ENCODE data around the gene KHSRP. TPM values are rescaled to one million over a fixed set of nuclear protein-coding genes. Genes with fewer than 3 reads are reported as not detected.

KHSRP gene
- total RNA-seq, 1 donor from 2014 or later: 81.9 TPM

DNA sequence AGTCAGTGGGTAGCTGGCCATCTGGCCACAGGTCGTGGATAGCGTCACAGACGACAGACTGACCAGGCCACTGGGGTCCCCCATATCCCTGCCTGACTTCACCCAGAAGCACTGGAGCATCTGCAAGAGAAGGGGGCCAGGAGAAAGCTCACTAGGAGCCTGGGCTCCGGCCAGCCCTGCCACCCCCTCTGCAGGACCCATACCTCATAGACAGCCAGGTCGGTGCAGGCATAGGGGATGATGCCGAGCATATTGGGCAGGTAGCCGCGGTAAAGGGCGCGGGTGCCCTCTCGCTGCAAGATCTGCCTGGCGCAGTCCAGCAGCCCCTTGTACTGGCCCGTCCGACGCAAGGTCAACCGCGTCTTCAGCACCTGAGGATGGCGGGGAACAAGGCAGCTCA is 2.5 kb upstream of the KHSRP start:
- no peak overlapping the region for H3K27ac ChIP-seq (replicated peaks)
- H3K4me1 ChIP-seq: peaks cover 26% of the 10 kb centered on the region
- no peaks in the 10 kb centered on the region for H3K27me3 ChIP-seq (ENCODE audit: low read depth)
- intact Hi-C loops (cut with micrococcal nuclease): no loop called here
- no peak for DNase-seq
- no peaks in the 10 kb centered on the region for H3K9me3 ChIP-seq (replicated peaks)
- TF ChIP-seq, protein P1, sequence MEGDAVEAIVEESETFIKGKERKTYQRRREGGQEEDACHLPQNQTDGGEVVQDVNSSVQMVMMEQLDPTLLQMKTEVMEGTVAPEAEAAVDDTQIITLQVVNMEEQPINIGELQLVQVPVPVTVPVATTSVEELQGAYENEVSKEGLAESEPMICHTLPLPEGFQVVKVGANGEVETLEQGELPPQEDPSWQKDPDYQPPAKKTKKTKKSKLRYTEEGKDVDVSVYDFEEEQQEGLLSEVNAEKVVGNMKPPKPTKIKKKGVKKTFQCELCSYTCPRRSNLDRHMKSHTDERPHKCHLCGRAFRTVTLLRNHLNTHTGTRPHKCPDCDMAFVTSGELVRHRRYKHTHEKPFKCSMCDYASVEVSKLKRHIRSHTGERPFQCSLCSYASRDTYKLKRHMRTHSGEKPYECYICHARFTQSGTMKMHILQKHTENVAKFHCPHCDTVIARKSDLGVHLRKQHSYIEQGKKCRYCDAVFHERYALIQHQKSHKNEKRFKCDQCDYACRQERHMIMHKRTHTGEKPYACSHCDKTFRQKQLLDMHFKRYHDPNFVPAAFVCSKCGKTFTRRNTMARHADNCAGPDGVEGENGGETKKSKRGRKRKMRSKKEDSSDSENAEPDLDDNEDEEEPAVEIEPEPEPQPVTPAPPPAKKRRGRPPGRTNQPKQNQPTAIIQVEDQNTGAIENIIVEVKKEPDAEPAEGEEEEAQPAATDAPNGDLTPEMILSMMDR (IDR thresholded peaks at IDR 0.05; ENCODE audit: borderline replicate concordance): no peak
- H3K4me3 ChIP-seq: no peak overlapping the region
- H3K36me3 ChIP-seq: peaks cover under 1% of the 10 kb centered on the region

DNA sequence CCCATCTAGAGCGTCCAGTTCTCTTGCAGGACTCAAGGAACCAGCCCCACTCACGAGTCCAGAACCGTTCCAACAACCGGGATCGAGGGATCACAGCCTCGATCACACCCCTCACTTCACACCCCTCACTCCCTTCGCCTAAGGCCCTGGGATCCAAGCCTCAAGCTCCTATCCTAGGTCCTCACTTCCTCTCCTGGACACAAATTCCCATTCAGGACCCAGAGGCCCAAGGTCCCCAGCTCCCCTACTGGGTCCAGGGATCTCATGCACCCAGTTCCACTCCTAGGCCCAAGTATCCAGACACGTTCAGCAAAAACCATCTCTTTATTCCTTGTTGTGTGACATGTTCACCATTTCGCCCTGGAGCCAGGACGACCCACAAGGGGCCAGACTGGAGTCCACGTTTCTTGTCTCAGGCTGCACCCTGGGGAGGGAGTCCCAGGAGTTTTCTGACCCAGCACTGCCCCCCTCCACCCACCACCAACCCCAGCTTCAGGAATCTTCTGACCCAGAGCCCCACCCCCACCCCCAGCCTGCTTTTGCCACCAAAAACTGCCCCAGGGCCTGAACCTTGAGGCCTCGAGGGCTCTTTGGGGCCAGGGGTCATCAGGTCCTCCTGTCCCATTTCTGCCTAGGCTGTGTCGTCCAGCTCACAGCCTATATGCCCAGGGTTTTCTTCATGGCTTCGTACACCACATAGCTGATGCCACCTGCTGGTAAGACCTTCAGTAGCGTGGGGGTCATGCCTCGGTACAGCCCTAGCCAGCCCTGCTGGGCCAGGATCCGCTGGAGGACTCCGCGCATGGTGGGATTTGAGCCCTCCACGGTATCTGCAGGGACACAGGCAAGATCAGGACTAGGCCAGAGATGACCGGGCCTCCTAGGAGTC is 1.4 kb upstream of the KHSRP start:
- H3K27me3 ChIP-seq (ENCODE audit: low read depth): no peaks in the 10 kb centered on the region
- DNase-seq: no peak
- H3K4me1 ChIP-seq: peaks cover 37% of the 10 kb centered on the region
- TF ChIP-seq, protein P1 (IDR thresholded peaks at IDR 0.05; ENCODE audit: borderline replicate concordance): no peak
- peak overlapping the region; percentile 59 for H3K4me3 ChIP-seq
- H3K9me3 ChIP-seq (replicated peaks): no peaks in the 10 kb centered on the region
- intact Hi-C loops (cut with micrococcal nuclease): no loop called here
- H3K36me3 ChIP-seq: peaks cover 7% of the 10 kb centered on the region
- H3K27ac ChIP-seq (replicated peaks): peak overlapping the region; percentile 91

DNA sequence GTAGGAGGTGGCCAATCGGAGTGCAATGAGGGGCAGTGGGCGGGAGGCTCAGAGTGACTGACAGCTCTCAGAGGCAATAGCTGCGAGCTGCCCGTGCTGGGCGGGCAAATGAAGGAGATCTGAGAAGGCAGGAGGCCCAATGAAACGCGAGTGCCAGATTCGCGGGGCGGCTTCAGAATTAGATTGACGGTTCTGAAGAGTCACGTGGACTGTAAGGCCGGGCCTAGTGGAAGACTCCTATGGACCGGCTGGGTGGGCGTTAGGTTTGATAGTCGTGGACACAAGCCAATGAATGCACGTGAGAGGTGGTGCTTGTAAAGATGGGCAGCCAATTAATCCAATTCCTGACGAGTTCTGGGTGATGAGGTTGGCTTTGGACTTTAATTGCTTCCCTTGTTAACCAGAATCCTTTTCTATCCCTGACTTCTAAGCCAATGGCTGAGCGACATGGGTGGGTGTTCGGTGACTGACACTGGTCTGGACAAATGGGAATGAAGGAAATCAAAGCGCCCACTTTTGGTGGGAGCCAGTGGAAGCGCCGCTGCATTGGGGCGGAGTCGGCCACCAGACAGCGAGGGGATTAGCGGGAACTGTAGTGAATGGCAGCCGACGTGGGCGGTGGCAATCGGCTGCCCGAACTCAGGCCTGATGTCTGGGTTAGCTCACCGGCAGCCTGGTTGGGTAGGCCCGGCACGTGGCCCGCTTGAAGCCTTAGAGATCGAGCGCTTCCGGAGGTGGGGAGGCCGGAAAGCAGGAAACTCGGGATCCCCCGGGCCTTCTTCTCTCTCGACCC is 524 bp upstream of the KHSRP start:
- Histone ChIP-seq H3K27ac (replicated peaks) (peak overlapping the region; percentile 91), H3K9me3 (replicated peaks) (no peaks in the 10 kb centered on the region), H3K36me3 (peaks cover 15% of the 10 kb centered on the region), H3K4me1 (peaks cover 41% of the 10 kb centered on the region), H3K4me3 (peak overlapping the region; percentile 91), H3K27me3 (ENCODE audit: low read depth) (no peaks in the 10 kb centered on the region)
- intact Hi-C loops (cut with micrococcal nuclease): no loop called here
- TF ChIP-seq, protein P1 (IDR thresholded peaks at IDR 0.05; ENCODE audit: borderline replicate concordance): no peak
- DNase-seq: peak; percentile 100

DNA sequence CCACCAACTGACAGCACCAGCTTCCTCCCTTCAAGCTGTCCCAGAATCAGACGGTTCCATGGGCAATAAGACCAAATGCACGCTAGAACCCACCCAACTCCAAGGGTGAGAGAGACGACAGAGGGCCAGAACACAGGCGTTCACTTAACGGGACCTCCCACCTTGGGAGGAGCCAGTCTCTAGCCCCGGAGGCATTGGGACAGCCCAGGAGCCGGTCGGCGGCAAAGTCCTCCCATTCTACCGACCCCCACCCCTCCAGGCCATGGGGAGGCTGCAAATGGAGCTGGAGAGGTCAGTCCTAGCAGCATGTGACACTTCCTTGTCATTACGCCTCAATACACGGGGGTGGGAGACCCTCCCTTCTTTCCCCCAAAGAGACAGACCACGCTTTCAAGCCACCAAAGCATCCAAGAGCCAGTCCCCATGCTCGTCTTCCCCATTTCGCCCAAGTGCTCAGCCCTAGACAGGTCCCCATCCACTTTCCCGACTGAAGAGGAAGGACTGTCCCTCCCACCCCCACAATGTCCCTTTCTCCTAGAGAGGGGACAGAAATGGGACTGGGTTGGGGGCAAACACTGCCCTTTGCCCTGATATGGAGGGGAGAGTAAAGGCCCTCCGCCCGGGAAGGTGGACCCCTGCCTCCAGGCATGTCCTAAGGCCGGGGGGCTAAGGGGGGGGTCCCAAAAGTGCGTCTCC is 964 bp downstream of the KHSRP start:
- intact Hi-C loops (cut with micrococcal nuclease): no loop called here
- H3K4me1 ChIP-seq: peaks cover 41% of the 10 kb centered on the region
- H3K27me3 ChIP-seq (ENCODE audit: low read depth): no peaks in the 10 kb centered on the region
- no peaks in the 10 kb centered on the region for H3K9me3 ChIP-seq (replicated peaks)
- peak overlapping the region; percentile 75 for H3K27ac ChIP-seq (replicated peaks)
- H3K36me3 ChIP-seq: peaks cover 30% of the 10 kb centered on the region
- peak overlapping the region; percentile 91 for H3K4me3 ChIP-seq
- DNase-seq: no peak
- TF ChIP-seq, protein P1 (IDR thresholded peaks at IDR 0.05; ENCODE audit: borderline replicate concordance): no peak
